GM21360 (cell line): ENCODE results near the gene GALNT2.

Experiments
- ATAC-seq: cut with Tn5 transposase; IDR thresholded peaks from one replicate; pipeline ENCODE4 v1.9.1; 2021; ENCODE audit warnings: mild to moderate bottlenecking, moderate library complexity; ENCODE audit not compliant: unreplicated experiment

GALNT2 gene

GRCh38 chr1:230070321-230071208 is 3.5 kb downstream of the GALNT2 start:
- no peak for ATAC-seq

- ATAC-seq = no peak
These were observed 4.3 kb downstream of the GALNT2 start for GRCh38 chr1:230071316-230071715.

GRCh38 chr1:230072296-230072695 is 5.3 kb downstream of the GALNT2 start:
- no peak for ATAC-seq

- no peak for ATAC-seq
These were observed 5.8 kb downstream of the GALNT2 start for GRCh38 chr1:230072866-230073265.

GRCh38 chr1:230073371-230074035 is 6.5 kb downstream of the GALNT2 start:
- ATAC-seq = no peak

- ATAC-seq = no peak
These were observed 7.2 kb downstream of the GALNT2 start for GRCh38 chr1:230074270-230074669.

- ATAC-seq = no peak
These were observed 7.7 kb downstream of the GALNT2 start for GRCh38 chr1:230074762-230075161.

GRCh38 chr1:230076121-230076520 is 9.1 kb downstream of the GALNT2 start:
- ATAC-seq = no peak

GRCh38 chr1:230077011-230077410 is 10.0 kb downstream of the GALNT2 start:
- no peak for ATAC-seq

- no peak for ATAC-seq
These were observed 10.6 kb downstream of the GALNT2 start for GRCh38 chr1:230077436-230078213.

GRCh38 chr1:230079199-230080024 is 12.4 kb downstream of the GALNT2 start:
- no peak for ATAC-seq

- no peak for ATAC-seq
These were observed 13.8 kb downstream of the GALNT2 start for GRCh38 chr1:230080822-230081221.

GRCh38 chr1:230081751-230082150 is 14.7 kb downstream of the GALNT2 start:
- ATAC-seq = no peak

- no peak for ATAC-seq
These were observed 15.2 kb downstream of the GALNT2 start for GRCh38 chr1:230082211-230082610.

GRCh38 chr1:230083053-230083452 is 16.0 kb downstream of the GALNT2 start:
- no peak for ATAC-seq

- ATAC-seq = no peak
These were observed 16.8 kb downstream of the GALNT2 start for GRCh38 chr1:230083746-230084407.

- ATAC-seq = no peak
These were observed 17.6 kb downstream of the GALNT2 start for GRCh38 chr1:230084408-230085177.

- no peak for ATAC-seq
These were observed 18.1 kb downstream of the GALNT2 start for GRCh38 chr1:230085178-230085515.

GRCh38 chr1:230086151-230086550 is 19.1 kb downstream of the GALNT2 start:
- ATAC-seq = no peak
